ES-I3 (cell line): ENCODE data around the gene FPR2.
"Not testable (repeated sequence)": the region's sequence is repeated elsewhere in the genome, so short reads cannot be mapped to it uniquely, and the experiment has no call there.

Experiments used
- H3K36me3 ChIP-seq: 2 replicates; pipeline ENCODE4 v1.6.1; 2013; ENCODE audit warnings: mild to moderate bottlenecking, low read length, control low read depth, moderate library complexity; ENCODE audit not compliant: insufficient read depth
- H3K4me1 ChIP-seq: 2 replicates; pipeline ENCODE4 v1.6.1; 2013; ENCODE audit warnings: mild to moderate bottlenecking, control low read depth, low read length; ENCODE audit not compliant: insufficient read depth
- H3K9ac ChIP-seq: 2 replicates; pipeline ENCODE4 v1.6.1; 2013; ENCODE audit warnings: low read depth, mild to moderate bottlenecking, low read length, moderate library complexity
- H3K9me3 ChIP-seq: 2 replicates; pipeline ENCODE4 v1.6.1; 2013; ENCODE audit warnings: mild to moderate bottlenecking, low read length, moderate library complexity; ENCODE audit not compliant: control insufficient read depth, insufficient read depth

FPR2 gene

DNA sequence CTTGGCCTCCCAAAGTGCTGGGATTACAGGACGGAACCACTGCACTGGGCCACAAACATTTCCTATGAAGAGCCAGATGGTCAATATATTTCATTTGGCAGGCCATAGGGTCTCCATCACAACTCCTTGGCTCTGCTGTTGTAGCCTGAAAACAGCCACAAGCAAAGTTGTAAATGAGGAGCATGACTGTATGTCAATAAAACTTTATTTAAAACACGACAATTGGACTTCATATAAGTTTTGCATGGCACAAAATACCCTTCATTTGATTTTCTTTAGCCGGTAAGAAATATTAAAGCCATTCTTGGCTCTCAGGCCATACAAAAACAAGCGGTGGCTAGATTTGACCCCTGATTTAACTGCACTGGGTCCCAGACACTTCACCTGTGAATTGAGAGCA is 6.2 kb upstream of the FPR2 start:
- H3K36me3 ChIP-seq, result no peaks in the 10 kb centered on the region
- H3K4me1 ChIP-seq, result no peaks in the 10 kb centered on the region
- no peak overlapping the region for H3K9ac ChIP-seq
- H3K9me3 ChIP-seq, result no peaks in the 10 kb centered on the region

GRCh38 chr19:51755571-51755970 is 5.4 kb upstream of the FPR2 start:
- H3K36me3 ChIP-seq, result no peaks in the 10 kb centered on the region
- H3K4me1 ChIP-seq, result no peaks in the 10 kb centered on the region
- no peaks in the 10 kb centered on the region for H3K9me3 ChIP-seq
- H3K9ac ChIP-seq, result no peak overlapping the region

DNA sequence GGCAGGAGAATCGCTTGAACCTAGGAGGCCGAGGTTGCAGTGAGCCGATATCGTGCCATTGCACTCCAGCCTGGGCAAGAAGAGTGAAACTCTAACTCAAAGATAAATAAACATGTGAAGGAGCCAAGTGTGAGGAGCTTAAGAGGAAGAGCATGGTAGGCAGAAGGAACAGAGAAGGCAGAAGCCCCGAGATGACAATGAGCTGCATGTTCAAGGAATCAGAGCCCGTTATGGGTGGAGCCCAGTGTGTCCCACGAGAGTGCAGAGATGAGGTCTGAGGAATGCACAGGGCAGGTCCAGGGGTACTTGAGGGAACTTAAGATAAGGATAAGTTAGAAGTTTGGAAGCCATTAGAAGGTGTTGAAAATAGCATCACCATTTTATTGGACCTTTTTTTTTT is 716 bp downstream of the FPR2 start:
- H3K36me3 ChIP-seq, result no peaks in the 10 kb centered on the region

GRCh38 chr19:51765086-51765485 is 4.1 kb downstream of the FPR2 start:
- H3K4me1 ChIP-seq, result no peaks in the 10 kb centered on the region
- H3K9ac ChIP-seq, result no peak overlapping the region
- no peaks in the 10 kb centered on the region for H3K36me3 ChIP-seq
- H3K9me3 ChIP-seq, result no peaks in the 10 kb centered on the region

More for the DNA sequence above, 716 bp downstream of the FPR2 start:
- Histone ChIP-seq H3K4me1 (no peaks in the 10 kb centered on the region), H3K9me3 (no peaks in the 10 kb centered on the region), H3K9ac (no peak overlapping the region)

DNA sequence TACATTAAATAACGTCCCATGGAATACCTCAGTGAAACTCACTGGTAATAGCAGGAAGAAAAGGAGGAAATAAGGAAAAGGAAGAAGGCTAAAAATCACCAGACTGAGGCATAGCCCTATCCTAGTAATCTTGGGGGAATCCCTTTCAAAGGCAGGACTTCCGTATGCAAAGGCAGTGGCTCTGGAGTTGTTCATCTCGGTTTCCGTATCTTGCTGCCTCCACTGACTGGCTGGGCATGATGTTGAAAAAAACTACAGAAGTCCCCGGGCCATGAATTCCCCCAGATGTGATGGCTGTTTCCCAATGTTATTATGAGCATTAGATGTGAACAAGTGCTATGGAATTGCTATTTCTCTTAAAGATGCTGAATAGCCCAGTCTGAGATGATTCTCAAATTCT is 5.5 kb downstream of the FPR2 start:
- H3K9ac ChIP-seq, result no peak overlapping the region
- no peaks in the 10 kb centered on the region for H3K4me1 ChIP-seq
- H3K9me3 ChIP-seq, result no peaks in the 10 kb centered on the region
- no peaks in the 10 kb centered on the region for H3K36me3 ChIP-seq

- no peak overlapping the region for H3K9ac ChIP-seq
- no peaks in the 10 kb centered on the region for H3K9me3 ChIP-seq
- no peaks in the 10 kb centered on the region for H3K36me3 ChIP-seq
- no peaks in the 10 kb centered on the region for H3K4me1 ChIP-seq
Measured at GRCh38 chr19:51771376-51772130, 10.6 kb downstream of the FPR2 start.

- H3K4me1 ChIP-seq, result no peaks in the 10 kb centered on the region
- H3K9me3 ChIP-seq, result no peaks in the 10 kb centered on the region
Measured at GRCh38 chr19:51772977-51773376, 12.0 kb downstream of the FPR2 start.

DNA sequence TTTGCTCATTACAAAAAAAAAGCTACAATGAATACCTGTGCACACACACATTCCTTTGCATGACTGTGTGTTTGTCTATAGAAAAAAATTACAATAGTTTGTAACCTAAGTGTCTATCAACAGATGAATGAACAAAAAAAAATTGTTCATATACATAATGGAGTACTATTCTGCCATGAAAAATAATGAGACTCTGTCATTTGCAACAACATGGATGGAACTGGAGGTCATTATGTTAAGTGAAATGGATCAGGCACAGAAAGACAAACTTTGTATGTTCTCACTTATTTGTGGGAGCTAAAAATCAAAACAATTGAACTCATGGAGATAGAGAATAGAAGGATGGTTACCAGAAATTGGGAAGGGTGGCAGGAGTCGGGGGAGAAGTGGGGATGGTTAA is 15.6 kb downstream of the FPR2 start:
- not testable (repeated sequence) for H3K36me3 ChIP-seq, H3K4me1 ChIP-seq, H3K9ac ChIP-seq, H3K9me3 ChIP-seq

More at GRCh38 chr19:51772977-51773376, 12.0 kb downstream of the FPR2 start:
- no peak overlapping the region for H3K9ac ChIP-seq
- no peaks in the 10 kb centered on the region for H3K36me3 ChIP-seq

- Histone ChIP-seq H3K36me3 (no peaks in the 10 kb centered on the region), H3K9ac (no peak overlapping the region), H3K9me3 (no peaks in the 10 kb centered on the region), H3K4me1 (no peaks in the 10 kb centered on the region)
Measured at GRCh38 chr19:51777570-51778462, 16.8 kb downstream of the FPR2 start.

DNA sequence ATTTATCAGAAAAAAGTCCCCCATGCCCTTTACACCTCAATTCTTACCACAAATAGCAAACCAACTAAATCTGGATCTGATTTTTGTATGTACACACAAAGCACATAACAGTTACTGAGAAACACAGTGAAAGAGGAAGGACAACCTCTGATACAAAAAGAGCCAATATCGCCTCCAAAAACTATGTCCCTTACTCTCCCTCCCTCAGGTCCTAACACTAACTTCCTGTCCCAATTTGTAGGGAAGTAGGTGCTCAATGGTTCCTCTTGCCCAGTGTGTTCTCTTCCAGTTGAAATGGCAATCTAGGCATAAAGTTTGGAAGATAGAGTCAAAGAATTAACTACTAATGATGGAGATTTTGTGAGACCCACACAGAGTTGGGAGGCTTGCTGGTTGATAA is 18.2 kb downstream of the FPR2 start:
- Histone ChIP-seq H3K4me1 (no peaks in the 10 kb centered on the region), H3K36me3 (no peaks in the 10 kb centered on the region), H3K9me3 (no peaks in the 10 kb centered on the region), H3K9ac (no peak overlapping the region)

DNA sequence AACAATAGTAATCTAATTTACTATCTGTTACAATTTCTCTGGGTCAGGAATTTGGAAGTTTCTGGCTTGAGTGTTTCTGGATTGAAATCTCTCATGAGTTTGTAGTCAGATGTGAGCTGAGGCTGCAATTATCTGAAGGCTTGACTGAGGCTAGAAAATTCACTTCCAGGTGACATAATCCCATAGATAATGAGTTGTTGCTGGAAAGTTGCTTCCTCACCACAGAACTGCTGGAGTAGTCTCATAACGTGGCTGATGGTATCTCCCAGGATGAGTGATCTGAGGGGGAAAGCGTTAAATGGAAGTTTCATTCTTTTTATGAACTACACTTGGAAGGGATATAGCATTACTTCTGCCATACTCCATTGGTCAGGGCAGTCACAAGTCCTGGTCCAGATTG is 18.7 kb downstream of the FPR2 start:
- Histone ChIP-seq H3K9ac (no peak overlapping the region), H3K4me1 (no peaks in the 10 kb centered on the region), H3K36me3 (no peaks in the 10 kb centered on the region), H3K9me3 (no peaks in the 10 kb centered on the region)

- Histone ChIP-seq H3K9ac (no peak overlapping the region), H3K4me1 (no peaks in the 10 kb centered on the region), H3K9me3 (no peaks in the 10 kb centered on the region), H3K36me3 (no peaks in the 10 kb centered on the region)
Measured at GRCh38 chr19:51780270-51780669, 19.3 kb downstream of the FPR2 start.

- Histone ChIP-seq H3K4me1 (no peaks in the 10 kb centered on the region), H3K9me3 (no peaks in the 10 kb centered on the region), H3K36me3 (no peaks in the 10 kb centered on the region), H3K9ac (no peak overlapping the region)
Measured at GRCh38 chr19:51781999-51782398, 21.0 kb downstream of the FPR2 start.

DNA sequence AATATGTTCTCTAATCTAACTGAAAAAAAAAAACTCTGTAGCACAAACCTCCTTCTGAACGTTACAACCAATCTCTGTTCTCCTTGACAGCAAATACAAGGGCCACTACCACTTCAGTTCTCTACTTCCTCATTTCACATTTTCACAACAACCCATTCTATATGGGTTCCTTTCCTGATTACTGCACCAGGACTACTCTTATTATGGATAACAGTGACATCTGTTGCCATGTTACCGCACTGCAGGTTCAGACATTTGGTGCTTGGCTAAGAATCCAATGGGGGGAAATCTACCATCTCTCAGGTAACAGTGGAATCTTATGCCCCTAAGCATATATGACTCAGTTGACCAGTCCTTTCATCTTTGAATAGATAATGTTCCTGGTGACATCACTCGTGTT is 22.4 kb downstream of the FPR2 start:
- no peaks in the 10 kb centered on the region for H3K9me3 ChIP-seq
- no peak overlapping the region for H3K9ac ChIP-seq
- H3K4me1 ChIP-seq, result no peaks in the 10 kb centered on the region

More for the DNA sequence above, 22.4 kb downstream of the FPR2 start:
- no peaks in the 10 kb centered on the region for H3K36me3 ChIP-seq
